ENCODE results near the gene SYF2. TPM values are rescaled to one million over a fixed set of nuclear protein-coding genes. Genes with fewer than 3 reads are reported as not detected.

SYF2 gene
- total and polyA plus RNA-seq, 2 of the 13 experiments (the other 11 are each of a cell fraction or from before 2014, with no cell fraction given): 17.8 to 34.1 TPM

DNA sequence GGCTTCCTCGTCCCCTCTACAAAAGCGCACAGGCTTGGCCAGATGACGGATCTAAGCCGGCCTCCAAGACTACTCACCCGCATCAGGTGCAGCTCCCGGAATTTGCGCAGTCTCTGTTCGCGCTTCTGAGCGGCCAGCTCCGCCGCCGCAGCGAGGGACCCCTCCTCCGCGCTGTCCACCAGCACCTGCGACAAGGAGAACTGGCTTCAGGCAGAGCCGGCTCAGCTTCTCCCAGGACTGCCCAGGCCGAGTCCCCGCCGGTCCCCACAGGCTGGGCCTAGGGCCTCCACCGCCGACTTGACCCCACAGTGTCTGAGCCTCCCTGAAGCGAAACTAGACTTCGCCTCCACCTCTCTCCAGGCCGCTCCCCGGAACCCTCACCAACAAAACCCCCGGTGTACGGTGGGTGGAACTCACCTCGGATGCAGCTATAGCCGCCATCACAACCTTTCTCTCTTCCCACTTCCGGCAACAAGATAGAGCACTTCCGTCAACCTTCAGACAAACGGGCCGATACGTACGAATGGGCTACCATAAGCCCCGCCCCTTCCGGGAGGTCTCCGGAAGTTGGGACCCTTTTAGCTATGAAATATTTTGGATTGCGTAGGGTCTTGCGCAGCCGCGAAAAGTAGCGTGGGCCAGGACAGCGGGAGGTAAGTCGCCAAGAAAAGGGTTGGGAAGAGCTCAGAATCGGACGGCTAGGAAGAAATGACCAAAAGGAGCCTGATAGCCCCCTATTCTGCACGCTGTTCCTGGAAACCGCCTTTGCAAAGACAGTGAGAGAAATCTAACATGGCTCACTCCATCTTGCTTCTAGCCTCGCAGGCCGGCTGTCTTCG, at the start of gene SYF2 (continued):
- TF ChIP-seq, protein P1, sequence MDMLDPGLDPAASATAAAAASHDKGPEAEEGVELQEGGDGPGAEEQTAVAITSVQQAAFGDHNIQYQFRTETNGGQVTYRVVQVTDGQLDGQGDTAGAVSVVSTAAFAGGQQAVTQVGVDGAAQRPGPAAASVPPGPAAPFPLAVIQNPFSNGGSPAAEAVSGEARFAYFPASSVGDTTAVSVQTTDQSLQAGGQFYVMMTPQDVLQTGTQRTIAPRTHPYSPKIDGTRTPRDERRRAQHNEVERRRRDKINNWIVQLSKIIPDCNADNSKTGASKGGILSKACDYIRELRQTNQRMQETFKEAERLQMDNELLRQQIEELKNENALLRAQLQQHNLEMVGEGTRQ (IDR thresholded peaks at IDR 0.05; ENCODE audit: low read depth, low read length): no peak
- TF ChIP-seq, protein P1 (CRISPR knock-in tag; IDR thresholded peaks at IDR 0.05; ENCODE audit: borderline replicate concordance): 0 out of 2 replicates have a peak, but pooled peaks have one; percentile 19
- TF ChIP-seq MEF2D (CRISPR knock-in tag; IDR thresholded peaks at IDR 0.05) (peak; percentile 33; the same call in 1 of the 2 replicates), ZNF879 (CRISPR knock-in tag; IDR thresholded peaks at IDR 0.05) (no peak), ATF7-NPFF (CRISPR knock-in tag; IDR thresholded peaks at IDR 0.05; ENCODE audit: low read depth) (no peak), ZNF468 (CRISPR knock-in tag; IDR thresholded peaks at IDR 0.05) (no peak), GABPB1 (CRISPR knock-in tag; IDR thresholded peaks at IDR 0.05) (peak; percentile 94), DMTF1 (CRISPR knock-in tag; IDR thresholded peaks at IDR 0.05) (no peak), ZNF547 (CRISPR knock-in tag; IDR thresholded peaks at IDR 0.05) (peak; percentile 25; the same call in 1 of the 2 replicates), ARID5B (CRISPR knock-in tag; IDR thresholded peaks at IDR 0.05) (no peak), ZNF75D (CRISPR knock-in tag; IDR thresholded peaks at IDR 0.05; ENCODE audit: borderline replicate concordance) (0 out of 2 replicates have a peak, but pooled peaks have one; percentile 8), ZBTB21 (CRISPR knock-in tag; IDR thresholded peaks at IDR 0.05) (peak; percentile 89), SNAI1 (CRISPR knock-in tag; IDR thresholded peaks at IDR 0.05; ENCODE audit: borderline replicate concordance) (no peak)
- TF ChIP-seq, protein P2, sequence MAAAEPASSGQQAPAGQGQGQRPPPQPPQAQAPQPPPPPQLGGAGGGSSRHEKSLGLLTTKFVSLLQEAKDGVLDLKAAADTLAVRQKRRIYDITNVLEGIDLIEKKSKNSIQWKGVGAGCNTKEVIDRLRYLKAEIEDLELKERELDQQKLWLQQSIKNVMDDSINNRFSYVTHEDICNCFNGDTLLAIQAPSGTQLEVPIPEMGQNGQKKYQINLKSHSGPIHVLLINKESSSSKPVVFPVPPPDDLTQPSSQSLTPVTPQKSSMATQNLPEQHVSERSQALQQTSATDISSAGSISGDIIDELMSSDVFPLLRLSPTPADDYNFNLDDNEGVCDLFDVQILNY (CRISPR knock-in tag; conservative IDR thresholded peaks at IDR 0.05): no peak; the same call in 1 of the 2 replicates
- TF ChIP-seq, protein P3, sequence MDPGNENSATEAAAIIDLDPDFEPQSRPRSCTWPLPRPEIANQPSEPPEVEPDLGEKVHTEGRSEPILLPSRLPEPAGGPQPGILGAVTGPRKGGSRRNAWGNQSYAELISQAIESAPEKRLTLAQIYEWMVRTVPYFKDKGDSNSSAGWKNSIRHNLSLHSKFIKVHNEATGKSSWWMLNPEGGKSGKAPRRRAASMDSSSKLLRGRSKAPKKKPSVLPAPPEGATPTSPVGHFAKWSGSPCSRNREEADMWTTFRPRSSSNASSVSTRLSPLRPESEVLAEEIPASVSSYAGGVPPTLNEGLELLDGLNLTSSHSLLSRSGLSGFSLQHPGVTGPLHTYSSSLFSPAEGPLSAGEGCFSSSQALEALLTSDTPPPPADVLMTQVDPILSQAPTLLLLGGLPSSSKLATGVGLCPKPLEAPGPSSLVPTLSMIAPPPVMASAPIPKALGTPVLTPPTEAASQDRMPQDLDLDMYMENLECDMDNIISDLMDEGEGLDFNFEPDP (CRISPR knock-in tag; conservative IDR thresholded peaks at IDR 0.05): no peak

All from HepG2 (cell line).